WERI-Rb-1 (cell line): ENCODE measurements around the gene RECQL5.
"Not testable (repeated sequence)": the region's sequence is repeated elsewhere in the genome, so short reads cannot be mapped to it uniquely, and the experiment has no call there.

Experiments used
- DNase-seq: peaks from one replicate; pipeline ENCODE4 v3.0.0-alpha.2; 2020
- H3K27ac ChIP-seq: fragments of 250-450 bp; sonication (Bioruptor Pico); 2 replicates; pipeline ENCODE4 v1.5.1; 2020; ENCODE audit warnings: mild to moderate bottlenecking, moderate library complexity
- H3K27me3 ChIP-seq: fragments of 250-450 bp; sonication (Bioruptor Pico); 2 replicates; pipeline ENCODE4 v1.5.1; 2021; ENCODE audit warnings: mild to moderate bottlenecking, low read depth, moderate library complexity; ENCODE audit not compliant: insufficient read depth, severe bottlenecking
- H3K36me3 ChIP-seq: fragments of 250-450 bp; sonication (Bioruptor Pico); 2 replicates; pipeline ENCODE4 v1.5.1; 2020; ENCODE audit warnings: mild to moderate bottlenecking, moderate library complexity
- H3K4me3 ChIP-seq: 2 replicates; pipeline ENCODE4 v1.5.1; 2011; ENCODE audit warnings: low read depth, mild to moderate bottlenecking, control low read depth, low read length
- H3K9me3 ChIP-seq: fragments of 250-450 bp; sonication (Bioruptor Pico); 2 replicates; pipeline ENCODE4 v1.5.1; 2021; ENCODE audit warnings: mild to moderate bottlenecking, moderate library complexity; ENCODE audit not compliant: severe bottlenecking
- CTCF ChIP-seq: IDR thresholded peaks from 2 replicates; pipeline ENCODE4 v1.5.1; 2011; ENCODE audit warnings: low read depth, mild to moderate bottlenecking, control low read depth, inconsistent platforms, low read length

The RECQL5 gene

GRCh38 chr17:75587675-75588595 lies 79.0 kb downstream of the RECQL5 start, which contains the start of gene MYO15B:
TSS of gene MYO15B (plus strand) at chr17:75587800. CDS start at chr17:75588058, 258 bp downstream.
- Histone ChIP-seq H3K4me3 (no peak within 1 kb of the TSS), H3K27ac (peak within 1 kb of the TSS; percentile 59), H3K9me3 (no peaks in the 10 kb centered on the region)

DNA sequence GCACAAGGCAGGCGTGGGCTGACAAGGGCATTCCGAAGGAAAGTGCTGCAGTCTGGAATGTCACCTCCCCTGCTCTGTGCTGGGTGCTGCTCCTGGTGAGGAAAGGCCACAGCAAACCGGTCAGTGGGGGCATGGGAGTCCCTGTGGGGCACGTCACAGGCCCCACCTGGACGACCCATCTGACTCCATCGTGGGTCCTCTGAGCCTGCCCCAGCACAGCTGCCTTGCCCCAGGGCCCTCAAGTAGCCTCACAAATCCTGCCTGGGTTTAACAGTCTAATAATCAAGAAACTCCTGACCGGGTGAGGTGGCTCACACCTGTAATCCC lies 82.1 kb downstream of the RECQL5 start:
- Histone ChIP-seq H3K27ac (no peak overlapping the region; the same call in 1 of the 2 replicates), H3K36me3 (no peaks in the 10 kb centered on the region), H3K27me3 (no peaks in the 10 kb centered on the region), H3K4me3 (no peak overlapping the region), H3K9me3 (peaks cover 14% of the 10 kb centered on the region)
- no peak for DNase-seq
- TF ChIP-seq CTCF, result no peak

More at GRCh38 chr17:75587675-75588595, 79.0 kb downstream of the RECQL5 start, which contains the start of gene MYO15B:
- no peaks in the 10 kb centered on the region for H3K27me3 ChIP-seq
- H3K36me3 ChIP-seq, result no peaks in the 10 kb centered on the region
- DNase-seq, result no peak
- no peak for TF ChIP-seq CTCF

DNA sequence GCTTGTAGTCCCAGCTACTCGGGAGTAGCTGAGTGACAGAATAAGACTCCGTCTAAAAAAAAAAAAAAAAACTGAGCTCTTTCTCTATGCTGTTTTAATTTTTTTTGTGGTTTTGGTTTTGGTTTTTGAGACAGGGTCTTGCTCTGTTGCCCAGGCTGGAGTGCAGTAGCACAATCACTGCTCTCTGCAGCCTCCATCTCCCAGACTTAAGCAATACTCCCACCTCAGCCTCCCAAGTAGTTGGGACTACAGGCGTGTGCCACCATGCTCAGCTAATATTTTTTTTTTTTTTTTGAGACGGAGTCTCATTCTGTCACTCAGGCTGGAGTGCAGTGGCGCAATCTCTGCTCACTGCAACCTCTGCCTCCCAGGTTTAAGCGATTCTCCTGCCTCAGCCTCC lies 83.8 kb downstream of the RECQL5 start:
- H3K27ac ChIP-seq, H3K4me3 ChIP-seq, H3K36me3 ChIP-seq, DNase-seq, H3K27me3 ChIP-seq: not testable (repeated sequence)
- H3K9me3 ChIP-seq, result peaks cover 14% of the 10 kb centered on the region

GRCh38 chr17:75581121-75581725 lies 85.7 kb downstream of the RECQL5 start:
- not testable (repeated sequence) for H3K27me3 ChIP-seq, H3K36me3 ChIP-seq, H3K4me3 ChIP-seq, DNase-seq
- H3K9me3 ChIP-seq, result peaks cover 14% of the 10 kb centered on the region
- peak overlapping the region; percentile 23; the same call in 1 of the 2 replicates for H3K27ac ChIP-seq
